Activated naive CD4-positive, alpha-beta T cell treated with anti-CD3 and anti-CD28 coated beads, Interleukin-2, amount 10 ng/mL, durations not matched to agents 7 days and 5 days (primary cell): Measurements from ENCODE around the gene DNAH2.
"Not testable (repeated sequence)": the region's sequence is repeated elsewhere in the genome, so short reads cannot be mapped to it uniquely, and the experiment has no call there.

ENCODE experiments used
- CTCF ChIA-PET: fragments of 350-600 bp; sonication (Branson Sonifier 250); formaldehyde crosslinking; loops from one replicate; lab custom pipeline; 2021; ENCODE audit warnings: antibody characterized with exemption; lab: Charles Lee
- DNase-seq: peaks from one replicate; pipeline ENCODE4 v3.0.0-alpha.2; 2020
- H3K27ac Mint-ChIP-seq: one replicate; pipeline ENCODE4 v1.8.0; 2021; ENCODE audit warnings: mild to moderate bottlenecking, moderate library complexity, mixed read lengths
- H3K27me3 Mint-ChIP-seq: one replicate; pipeline ENCODE4 v1.8.0; 2021; ENCODE audit warnings: mild to moderate bottlenecking, mixed read lengths
- H3K36me3 Mint-ChIP-seq: one replicate; pipeline ENCODE4 v1.8.0; 2021; ENCODE audit warnings: mixed read lengths
- H3K4me1 Mint-ChIP-seq: one replicate; pipeline ENCODE4 v1.8.0; 2021; ENCODE audit warnings: mixed read lengths
- H3K4me3 Mint-ChIP-seq: one replicate; pipeline ENCODE4 v1.8.0; 2021; ENCODE audit warnings: mild to moderate bottlenecking, moderate library complexity, mixed read lengths
- H3K9me3 Mint-ChIP-seq: one replicate; pipeline ENCODE4 v1.8.0; 2021; ENCODE audit warnings: mixed read lengths

DNAH2 gene

GRCh38 chr17:7790150-7790549, 72.6 kb downstream of the DNAH2 start:
- peaks cover 25% of the 10 kb centered on the region for H3K27me3 Mint-ChIP-seq
- no peak for DNase-seq
- no peaks in the 10 kb centered on the region for H3K4me1 Mint-ChIP-seq
- no peaks in the 10 kb centered on the region for H3K9me3 Mint-ChIP-seq
- CTCF ChIA-PET, result interaction anchor here (1.6 kb wide), 1 partner anchor 9 kb away, joined by 3 read pairs; no protein-coding TSS in a partner anchor
- no peaks in the 10 kb centered on the region for H3K36me3 Mint-ChIP-seq
- no peak overlapping the region for H3K27ac Mint-ChIP-seq
- H3K4me3 Mint-ChIP-seq, result no peak overlapping the region

- Mint-ChIP-seq H3K27ac (no peak overlapping the region), H3K4me3 (no peak overlapping the region)
These were observed 75.1 kb downstream of the DNAH2 start for GRCh38 chr17:7792611-7793010.

GRCh38 chr17:7794075-7794663, 76.6 kb downstream of the DNAH2 start:
- CTCF ChIA-PET, result no interaction called here
- no peak overlapping the region for H3K27ac Mint-ChIP-seq

More at GRCh38 chr17:7792611-7793010, 75.1 kb downstream of the DNAH2 start:
- H3K4me1 Mint-ChIP-seq, result no peaks in the 10 kb centered on the region
- CTCF ChIA-PET, result no interaction called here
- no peaks in the 10 kb centered on the region for H3K9me3 Mint-ChIP-seq
- H3K27me3 Mint-ChIP-seq, result peaks cover 15% of the 10 kb centered on the region
- no peak for DNase-seq
- no peaks in the 10 kb centered on the region for H3K36me3 Mint-ChIP-seq

GRCh38 chr17:7797976-7798375, 80.4 kb downstream of the DNAH2 start:
- peaks cover 15% of the 10 kb centered on the region for H3K27me3 Mint-ChIP-seq
- CTCF ChIA-PET, result interaction anchor here (1.1 kb wide), 1 partner anchor 16 kb away, joined by 3 read pairs; no protein-coding TSS in a partner anchor
- no peaks in the 10 kb centered on the region for H3K36me3 Mint-ChIP-seq
- no peaks in the 10 kb centered on the region for H3K4me1 Mint-ChIP-seq
- H3K9me3 Mint-ChIP-seq, result no peaks in the 10 kb centered on the region
- H3K4me3 Mint-ChIP-seq, result no peak overlapping the region
- no peak for DNase-seq
- H3K27ac Mint-ChIP-seq, result no peak overlapping the region

More at GRCh38 chr17:7794075-7794663, 76.6 kb downstream of the DNAH2 start:
- Mint-ChIP-seq H3K4me3 (no peak overlapping the region), H3K27me3 (peaks cover 15% of the 10 kb centered on the region), H3K9me3 (no peaks in the 10 kb centered on the region), H3K4me1 (no peaks in the 10 kb centered on the region), H3K36me3 (no peaks in the 10 kb centered on the region)
- no peak for DNase-seq

- no peaks in the 10 kb centered on the region for H3K4me1 Mint-ChIP-seq
- H3K4me3 Mint-ChIP-seq, result no peak overlapping the region
- H3K27me3 Mint-ChIP-seq, result peaks cover 14% of the 10 kb centered on the region
- H3K9me3 Mint-ChIP-seq, result no peaks in the 10 kb centered on the region
- no peaks in the 10 kb centered on the region for H3K36me3 Mint-ChIP-seq
- no peak overlapping the region for H3K27ac Mint-ChIP-seq
- DNase-seq, result no peak
- CTCF ChIA-PET, result interaction anchor here (1.1 kb wide), 1 partner anchor 17 kb away, joined by 3 read pairs; no protein-coding TSS in a partner anchor
These were observed 81.3 kb downstream of the DNAH2 start for GRCh38 chr17:7798839-7799238.

- H3K27me3 Mint-ChIP-seq, result peaks cover 37% of the 10 kb centered on the region
- no peak overlapping the region for H3K4me3 Mint-ChIP-seq
- CTCF ChIA-PET, result interaction anchor here (1.0 kb wide), 1 partner anchor 61 kb away, joined by 3 read pairs; no protein-coding TSS in a partner anchor
- no peak overlapping the region for H3K27ac Mint-ChIP-seq
- no peaks in the 10 kb centered on the region for H3K9me3 Mint-ChIP-seq
- DNase-seq, result no peak
- no peaks in the 10 kb centered on the region for H3K36me3 Mint-ChIP-seq
- no peaks in the 10 kb centered on the region for H3K4me1 Mint-ChIP-seq
These were observed 86.4 kb downstream of the DNAH2 start for GRCh38 chr17:7803981-7804380.

GRCh38 chr17:7806587-7806986, 89.0 kb downstream of the DNAH2 start:
- DNase-seq, result no peak
- H3K27ac Mint-ChIP-seq, result no peak overlapping the region
- CTCF ChIA-PET, result no interaction called here
- H3K4me3 Mint-ChIP-seq, result no peak overlapping the region
- H3K27me3 Mint-ChIP-seq, result peaks cover 50% of the 10 kb centered on the region
- H3K36me3 Mint-ChIP-seq, result no peaks in the 10 kb centered on the region
- H3K4me1 Mint-ChIP-seq, result no peaks in the 10 kb centered on the region
- no peaks in the 10 kb centered on the region for H3K9me3 Mint-ChIP-seq

- no peak overlapping the region for H3K4me3 Mint-ChIP-seq
- no peak for DNase-seq
- H3K9me3 Mint-ChIP-seq, result no peaks in the 10 kb centered on the region
- CTCF ChIA-PET, result interaction anchor here (1.0 kb wide), 1 partner anchor 14 kb away, joined by 3 read pairs; no protein-coding TSS in a partner anchor
- H3K36me3 Mint-ChIP-seq, result no peaks in the 10 kb centered on the region
- no peaks in the 10 kb centered on the region for H3K4me1 Mint-ChIP-seq
- no peak overlapping the region for H3K27ac Mint-ChIP-seq
- peaks cover 50% of the 10 kb centered on the region for H3K27me3 Mint-ChIP-seq
These were observed 89.7 kb downstream of the DNAH2 start for GRCh38 chr17:7807206-7807605.

GRCh38 chr17:7809086-7809790, 91.7 kb downstream of the DNAH2 start:
- Mint-ChIP-seq H3K9me3 (no peaks in the 10 kb centered on the region), H3K36me3 (no peaks in the 10 kb centered on the region), H3K4me3 (no peak overlapping the region), H3K27me3 (peaks cover 48% of the 10 kb centered on the region), H3K4me1 (no peaks in the 10 kb centered on the region), H3K27ac (no peak overlapping the region)
- DNase-seq, result no peak
- CTCF ChIA-PET, result no interaction called here

- not testable (repeated sequence) for DNase-seq, H3K36me3 Mint-ChIP-seq
- CTCF ChIA-PET, result interaction anchor here (0.7 kb wide), 1 partner anchor 282 kb away, joined by 3 read pairs; no protein-coding TSS in a partner anchor
These were observed 92.3 kb downstream of the DNAH2 start for GRCh38 chr17:7809791-7810343.

GRCh38 chr17:7811251-7811650, 93.7 kb downstream of the DNAH2 start:
- H3K36me3 Mint-ChIP-seq, result no peaks in the 10 kb centered on the region
- CTCF ChIA-PET, result no interaction called here
- peaks cover 38% of the 10 kb centered on the region for H3K27me3 Mint-ChIP-seq
- no peak for DNase-seq
- no peak overlapping the region for H3K27ac Mint-ChIP-seq
- no peak overlapping the region for H3K4me3 Mint-ChIP-seq
- no peaks in the 10 kb centered on the region for H3K4me1 Mint-ChIP-seq
- H3K9me3 Mint-ChIP-seq, result no peaks in the 10 kb centered on the region

More at GRCh38 chr17:7809791-7810343, 92.3 kb downstream of the DNAH2 start:
- H3K4me1 Mint-ChIP-seq, H3K9me3 Mint-ChIP-seq, H3K27ac Mint-ChIP-seq, H3K4me3 Mint-ChIP-seq: not testable (repeated sequence)
- peaks cover 45% of the 10 kb centered on the region for H3K27me3 Mint-ChIP-seq

GRCh38 chr17:7814969-7815368, 97.4 kb downstream of the DNAH2 start:
- Mint-ChIP-seq H3K27me3 (peaks cover 22% of the 10 kb centered on the region), H3K27ac (no peak overlapping the region), H3K36me3 (no peaks in the 10 kb centered on the region), H3K4me1 (no peaks in the 10 kb centered on the region), H3K9me3 (no peaks in the 10 kb centered on the region), H3K4me3 (no peak overlapping the region)
- CTCF ChIA-PET, result no interaction called here
- DNase-seq, result no peak

- CTCF ChIA-PET, result interaction anchor here (1.4 to 1.6 kb wide), 3 partner anchors 18 to 172 kb away, joined by 4 to 6 read pairs (median 4); partner anchors contain the start of gene NAA38
- no peaks in the 10 kb centered on the region for H3K4me1 Mint-ChIP-seq
- H3K9me3 Mint-ChIP-seq, result no peaks in the 10 kb centered on the region
- no peak overlapping the region for H3K27ac Mint-ChIP-seq
- no peak for DNase-seq
- no peak overlapping the region for H3K4me3 Mint-ChIP-seq
- H3K36me3 Mint-ChIP-seq, result no peaks in the 10 kb centered on the region
- peaks cover 21% of the 10 kb centered on the region for H3K27me3 Mint-ChIP-seq
These were observed 99.5 kb downstream of the DNAH2 start for GRCh38 chr17:7816926-7817642.

GRCh38 chr17:7817643-7817964, 100.1 kb downstream of the DNAH2 start:
- Mint-ChIP-seq H3K27ac (no peak overlapping the region), H3K9me3 (no peaks in the 10 kb centered on the region), H3K4me1 (no peaks in the 10 kb centered on the region), H3K36me3 (no peaks in the 10 kb centered on the region), H3K4me3 (no peak overlapping the region), H3K27me3 (peaks cover 21% of the 10 kb centered on the region)
- DNase-seq, result no peak
- CTCF ChIA-PET, result no interaction called here
